ENCODE measurements around the gene PRDM8. TPM values are rescaled to one million over a fixed set of nuclear protein-coding genes. Genes with fewer than 3 reads are reported as not detected.

Gene PRDM8
- total and polyA plus RNA-seq, 2 donors (not counting 1 experiment from before 2014, with no cell fraction given), result 20.0 to 35.6 TPM

GRCh38 chr4:80184053-80184824 lies 13.1 kb upstream of the PRDM8 start:
- TF ChIP-seq, protein P1, sequence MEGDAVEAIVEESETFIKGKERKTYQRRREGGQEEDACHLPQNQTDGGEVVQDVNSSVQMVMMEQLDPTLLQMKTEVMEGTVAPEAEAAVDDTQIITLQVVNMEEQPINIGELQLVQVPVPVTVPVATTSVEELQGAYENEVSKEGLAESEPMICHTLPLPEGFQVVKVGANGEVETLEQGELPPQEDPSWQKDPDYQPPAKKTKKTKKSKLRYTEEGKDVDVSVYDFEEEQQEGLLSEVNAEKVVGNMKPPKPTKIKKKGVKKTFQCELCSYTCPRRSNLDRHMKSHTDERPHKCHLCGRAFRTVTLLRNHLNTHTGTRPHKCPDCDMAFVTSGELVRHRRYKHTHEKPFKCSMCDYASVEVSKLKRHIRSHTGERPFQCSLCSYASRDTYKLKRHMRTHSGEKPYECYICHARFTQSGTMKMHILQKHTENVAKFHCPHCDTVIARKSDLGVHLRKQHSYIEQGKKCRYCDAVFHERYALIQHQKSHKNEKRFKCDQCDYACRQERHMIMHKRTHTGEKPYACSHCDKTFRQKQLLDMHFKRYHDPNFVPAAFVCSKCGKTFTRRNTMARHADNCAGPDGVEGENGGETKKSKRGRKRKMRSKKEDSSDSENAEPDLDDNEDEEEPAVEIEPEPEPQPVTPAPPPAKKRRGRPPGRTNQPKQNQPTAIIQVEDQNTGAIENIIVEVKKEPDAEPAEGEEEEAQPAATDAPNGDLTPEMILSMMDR (IDR thresholded peaks at IDR 0.05), result peak; percentile 100
- TF ChIP-seq EZH2 (IDR thresholded peaks at IDR 0.05; ENCODE audit: borderline replicate concordance, insufficient read depth, low read depth, low read length, poor library complexity, severe bottlenecking), result no peak
- Mint-ChIP-seq H3K27ac (peak overlapping the region; percentile 98), H3K9me3 (ENCODE audit: insufficient read depth) (peaks cover 1% of the 10 kb centered on the region), H3K27me3 (peaks cover 3% of the 10 kb centered on the region), H3K4me1 (peaks cover 56% of the 10 kb centered on the region), H3K4me3 (peak overlapping the region; percentile 99)
- ATAC-seq (ENCODE audit: low read depth) (peak; percentile 79), DNase-seq (peak; percentile 94)
- H3K4me3 ChIP-seq (ENCODE audit: control extremely low read depth in 1 of 5, extremely low read depth in 1 of 5, insufficient read depth in 1 of 5, low read depth in 2 of 5, low read length in 4 of 5), result peak overlapping the region; percentile 64 to 99 (median 91)
- ChIA-PET POLR2A (interaction anchor here (1.8 to 5.3 kb wide), 4 partner anchors 12 to 112 kb away, joined by 10 to 32 read pairs (median 20); partner anchors contain the start of gene ANTXR2), CTCF (interaction anchor here (0.7 to 13.1 kb wide), 27 partner anchors 12 to 128 kb away, joined by 3 to 199 read pairs (median 5); partner anchors contain the start of genes ANTXR2 and PRDM8)
- peak overlapping the region; percentile 92 for H3K9ac ChIP-seq (ENCODE audit: low read length)
- H4K20me1 ChIP-seq (ENCODE audit: control insufficient read depth, insufficient read depth, low read length, poor library complexity, severe bottlenecking), result peaks cover 7% of the 10 kb centered on the region
- intact Hi-C loops (cut with micrococcal nuclease), result loop anchor here (1.0 to 10.0 kb wide), 7 partner anchors 18 to 691 kb away; partner anchors contain the start of gene ANTXR2
- peak overlapping the region; percentile 80 to 82 for H3K27ac ChIP-seq (ENCODE audit: low read length in 2 of 2)
- under 1% methylated on average over 39 of the region's 46 CpGs for WGBS (ENCODE audit: insufficient coverage)
- H3K27me3 ChIP-seq (replicated peaks in 1 of 4; ENCODE audit: control extremely low read depth in 1 of 4, control insufficient read depth in 3 of 4, insufficient read depth in 4 of 4, low read length in 3 of 4), result peaks cover 0 to 26% (median 0%) of the 10 kb centered on the region in 4 experiments
- peak overlapping the region; percentile 88 for H2AFZ ChIP-seq (ENCODE audit: insufficient read depth, low read depth, low read length, poor library complexity, severe bottlenecking)
- no peaks in the 10 kb centered on the region for H3K36me3 ChIP-seq (replicated peaks in 1 of 2; ENCODE audit: control extremely low read depth in 1 of 2, control insufficient read depth in 1 of 2, extremely low read depth in 1 of 2, insufficient read depth in 2 of 2, low read length in 1 of 2)
- H3K4me1 ChIP-seq (ENCODE audit: control insufficient read depth in 2 of 2, insufficient read depth in 2 of 2, low read length in 2 of 2), result peaks cover 39 to 42% of the 10 kb centered on the region in 2 donors
- peaks cover 0 to 3% (median 3%) of the 10 kb centered on the region in 3 donors for H3K9me3 ChIP-seq (ENCODE audit: control extremely low read depth in 1 of 3, control insufficient read depth in 2 of 3, insufficient read depth in 1 of 3, low read length in 2 of 3)
- H3K4me2 ChIP-seq (replicated peaks; ENCODE audit: low read depth, low read length, poor library complexity, severe bottlenecking), result peak overlapping the region; percentile 97
- peaks cover 20% of the 10 kb centered on the region for H3K79me2 ChIP-seq (ENCODE audit: control insufficient read depth, insufficient read depth, low read length)
